Measurements from ENCODE around the gene WASF3. TPM values are rescaled to one million over a fixed set of nuclear protein-coding genes. Genes with fewer than 3 reads are reported as not detected.

WASF3 gene
- total RNA-seq, 1 donor from 2014 or later, result 106 TPM

DNA sequence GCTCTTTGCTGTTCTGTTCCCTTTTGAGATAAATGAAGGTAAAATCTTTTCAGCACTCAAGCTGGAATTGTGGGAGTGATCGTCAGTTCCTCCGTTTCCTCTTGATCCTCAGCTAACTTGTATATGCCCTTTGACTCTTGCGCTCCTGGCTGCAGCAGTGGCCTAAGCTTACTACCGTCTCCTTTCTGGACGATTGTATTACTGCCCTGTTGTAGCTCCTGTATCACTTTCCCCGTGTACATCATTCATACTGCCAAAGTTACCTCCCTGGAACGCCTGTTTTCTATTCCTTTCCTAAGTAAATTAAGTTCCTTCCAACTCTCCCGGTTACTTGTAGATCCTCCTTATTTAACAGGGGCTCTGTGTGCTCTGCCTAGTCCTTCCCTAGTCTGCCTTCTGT lies 36.9 kb downstream of the WASF3 start:
- H3K27ac Mint-ChIP-seq, result no peak overlapping the region
- no peak overlapping the region for H3K4me2 ChIP-seq

DNA sequence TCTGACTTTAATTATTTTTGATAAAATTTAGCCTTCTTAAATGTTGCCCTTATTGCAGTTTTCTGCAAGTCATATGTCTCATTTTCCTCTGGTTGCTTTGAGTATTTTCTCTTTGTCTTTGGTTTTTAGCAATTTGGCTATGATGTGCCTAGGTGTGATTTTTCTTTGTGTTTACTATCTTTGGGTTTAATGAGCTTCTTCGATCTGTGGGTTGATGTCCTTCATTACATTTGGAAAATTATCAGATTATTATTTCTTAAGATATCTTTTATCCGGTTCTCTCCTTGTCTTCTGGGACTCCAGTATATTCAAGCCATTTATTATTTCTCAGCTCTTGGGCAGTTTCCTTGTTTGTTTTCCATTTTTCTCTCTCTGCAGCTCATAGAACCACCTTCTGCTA lies 39.0 kb downstream of the WASF3 start:
- peaks cover 49% of the 10 kb centered on the region for H3K36me3 Mint-ChIP-seq
- Histone ChIP-seq H3K27me3 (no peaks in the 10 kb centered on the region), H3K4me1 (peaks cover 40% of the 10 kb centered on the region), H3F3A (ENCODE audit: low read depth) (no peaks in the 10 kb centered on the region), H2AFZ (replicated peaks) (no peak overlapping the region), H3K4me3 (no peak overlapping the region), H4K20me1 (ENCODE audit: low read depth) (peaks cover 68% of the 10 kb centered on the region), H3K4me2 (no peak overlapping the region), H3K27ac (no peak overlapping the region), H3K79me2 (ENCODE audit: low read depth) (peaks cover 96% of the 10 kb centered on the region), H3K9me3 (ENCODE audit: low read depth) (peaks cover 13% of the 10 kb centered on the region), H3K36me3 (peaks cover 12% of the 10 kb centered on the region), H3K9ac (no peak overlapping the region)
- no peak overlapping the region for H3K4me3 Mint-ChIP-seq
- peaks cover 63% of the 10 kb centered on the region for H3K9me3 Mint-ChIP-seq
- TF ChIP-seq EZH2 (IDR thresholded peaks at IDR 0.05) (no peak), EZH2phosphoT487 (IDR thresholded peaks at IDR 0.05) (no peak)
- TF ChIP-seq, protein P1, sequence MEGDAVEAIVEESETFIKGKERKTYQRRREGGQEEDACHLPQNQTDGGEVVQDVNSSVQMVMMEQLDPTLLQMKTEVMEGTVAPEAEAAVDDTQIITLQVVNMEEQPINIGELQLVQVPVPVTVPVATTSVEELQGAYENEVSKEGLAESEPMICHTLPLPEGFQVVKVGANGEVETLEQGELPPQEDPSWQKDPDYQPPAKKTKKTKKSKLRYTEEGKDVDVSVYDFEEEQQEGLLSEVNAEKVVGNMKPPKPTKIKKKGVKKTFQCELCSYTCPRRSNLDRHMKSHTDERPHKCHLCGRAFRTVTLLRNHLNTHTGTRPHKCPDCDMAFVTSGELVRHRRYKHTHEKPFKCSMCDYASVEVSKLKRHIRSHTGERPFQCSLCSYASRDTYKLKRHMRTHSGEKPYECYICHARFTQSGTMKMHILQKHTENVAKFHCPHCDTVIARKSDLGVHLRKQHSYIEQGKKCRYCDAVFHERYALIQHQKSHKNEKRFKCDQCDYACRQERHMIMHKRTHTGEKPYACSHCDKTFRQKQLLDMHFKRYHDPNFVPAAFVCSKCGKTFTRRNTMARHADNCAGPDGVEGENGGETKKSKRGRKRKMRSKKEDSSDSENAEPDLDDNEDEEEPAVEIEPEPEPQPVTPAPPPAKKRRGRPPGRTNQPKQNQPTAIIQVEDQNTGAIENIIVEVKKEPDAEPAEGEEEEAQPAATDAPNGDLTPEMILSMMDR (IDR thresholded peaks at IDR 0.05), result no peak
- no peak for DNase-seq (ENCODE audit: low spot score)
- H3K4me1 Mint-ChIP-seq, result no peaks in the 10 kb centered on the region
- H3K27me3 Mint-ChIP-seq (ENCODE audit: insufficient read depth, low read depth), result peaks cover 5% of the 10 kb centered on the region
- H3K27ac Mint-ChIP-seq, result no peak overlapping the region

More for the DNA sequence above, 36.9 kb downstream of the WASF3 start:
- H3K9me3 Mint-ChIP-seq, result peaks cover 77% of the 10 kb centered on the region
- Histone ChIP-seq H3K36me3 (peaks cover 12% of the 10 kb centered on the region), H3F3A (ENCODE audit: low read depth) (no peaks in the 10 kb centered on the region), H3K79me2 (ENCODE audit: low read depth) (peaks cover 96% of the 10 kb centered on the region), H3K4me1 (peaks cover 35% of the 10 kb centered on the region), H3K9ac (no peak overlapping the region), H2AFZ (replicated peaks) (no peak overlapping the region), H3K27ac (no peak overlapping the region), H3K27me3 (no peaks in the 10 kb centered on the region), H4K20me1 (ENCODE audit: low read depth) (peaks cover 68% of the 10 kb centered on the region), H3K4me3 (no peak overlapping the region), H3K9me3 (ENCODE audit: low read depth) (peaks cover 13% of the 10 kb centered on the region)
- H3K36me3 Mint-ChIP-seq, result peaks cover 40% of the 10 kb centered on the region
- no peak overlapping the region for H3K4me3 Mint-ChIP-seq
- peaks cover 5% of the 10 kb centered on the region for H3K27me3 Mint-ChIP-seq (ENCODE audit: insufficient read depth, low read depth)
- TF ChIP-seq EZH2 (IDR thresholded peaks at IDR 0.05) (no peak), EZH2phosphoT487 (IDR thresholded peaks at IDR 0.05) (no peak)
- TF ChIP-seq, protein P1 (IDR thresholded peaks at IDR 0.05), result no peak
- DNase-seq (ENCODE audit: low spot score), result no peak
- no peaks in the 10 kb centered on the region for H3K4me1 Mint-ChIP-seq

DNA sequence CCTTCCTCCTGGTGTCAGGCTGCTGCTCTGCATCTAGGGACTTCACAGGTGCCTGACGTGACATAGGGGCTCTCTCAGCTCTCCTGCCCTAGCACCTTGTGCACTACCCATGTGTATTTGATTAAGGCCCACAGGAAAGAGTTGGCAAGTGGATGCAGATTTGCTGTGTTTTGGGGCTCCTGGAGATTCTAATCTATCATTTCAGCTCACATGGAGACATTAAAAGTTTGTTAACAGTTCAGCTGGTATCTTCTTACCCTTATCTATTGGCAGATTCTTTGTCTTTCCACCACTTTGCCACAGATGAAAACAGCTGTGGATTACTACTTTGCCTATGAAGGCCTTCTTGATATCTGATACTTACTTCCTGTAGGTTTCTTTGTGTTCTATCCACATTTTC lies 41.9 kb downstream of the WASF3 start:
- no peak for TF ChIP-seq EZH2 (IDR thresholded peaks at IDR 0.05)
- TF ChIP-seq EZH2phosphoT487 (IDR thresholded peaks at IDR 0.05), result no peak
- TF ChIP-seq, protein P1 (IDR thresholded peaks at IDR 0.05), result no peak
- Mint-ChIP-seq H3K9me3 (peaks cover 44% of the 10 kb centered on the region), H3K27ac (no peak overlapping the region), H3K4me1 (peaks cover under 1% of the 10 kb centered on the region), H3K4me3 (no peak overlapping the region), H3K27me3 (ENCODE audit: insufficient read depth, low read depth) (peaks cover 2% of the 10 kb centered on the region), H3K36me3 (peaks cover 37% of the 10 kb centered on the region)
- H3K79me2 ChIP-seq (ENCODE audit: low read depth), result peaks cover 96% of the 10 kb centered on the region
- H3K36me3 ChIP-seq, result peaks cover 12% of the 10 kb centered on the region
- H3K4me3 ChIP-seq, result no peak overlapping the region
- no peak overlapping the region for H2AFZ ChIP-seq (replicated peaks)
- H3K4me1 ChIP-seq, result peaks cover 26% of the 10 kb centered on the region
- no peaks in the 10 kb centered on the region for H3F3A ChIP-seq (ENCODE audit: low read depth)
- H3K27ac ChIP-seq, result no peak overlapping the region
- no peak overlapping the region for H3K9ac ChIP-seq
- peaks cover 13% of the 10 kb centered on the region for H3K9me3 ChIP-seq (ENCODE audit: low read depth)
- peak overlapping the region; percentile 3 for H3K4me2 ChIP-seq
- no peak for DNase-seq (ENCODE audit: low spot score)
- no peaks in the 10 kb centered on the region for H3K27me3 ChIP-seq
- H4K20me1 ChIP-seq (ENCODE audit: low read depth), result peaks cover 68% of the 10 kb centered on the region
